Endodermal cell (in vitro differentiated cells): ENCODE measurements around the gene PGD. TPM values are rescaled to one million over a fixed set of nuclear protein-coding genes. Genes with fewer than 3 reads are reported as not detected.

ENCODE experiments used
- DNase-seq: peaks from one replicate; pipeline ENCODE4 v3.0.0-alpha.2; 2017
- H3K27ac ChIP-seq: 2 replicates; pipeline ENCODE4 v1.5.1; 2013; ENCODE audit warnings: mild to moderate bottlenecking, low read depth, low read length, moderate library complexity
- H3K27me3 ChIP-seq: 2 replicates; pipeline ENCODE4 v1.6.1; 2013; ENCODE audit warnings: mild to moderate bottlenecking, low read length, moderate library complexity; ENCODE audit not compliant: insufficient read depth, control insufficient read depth, poor library complexity, severe bottlenecking
- H3K36me3 ChIP-seq: 2 replicates; pipeline ENCODE4 v1.7.0; 2013; ENCODE audit warnings: mild to moderate bottlenecking, low read length, moderate library complexity; ENCODE audit not compliant: control insufficient read depth, insufficient read depth
- H3K4me1 ChIP-seq: one replicate; pipeline ENCODE4 v1.7.0; 2013; ENCODE audit warnings: low read length; ENCODE audit not compliant: control insufficient read depth, insufficient read depth
- H3K4me3 ChIP-seq: 2 replicates; pipeline ENCODE4 v1.5.1; 2013; ENCODE audit warnings: mild to moderate bottlenecking, low read length, moderate library complexity
- H3K9ac ChIP-seq: 2 replicates; pipeline ENCODE4 v1.6.1; 2013; ENCODE audit warnings: mild to moderate bottlenecking, low read length, moderate library complexity; ENCODE audit not compliant: poor library complexity, severe bottlenecking; ENCODE audit errors: extremely low read depth
- H3K9me3 ChIP-seq: 2 replicates; pipeline ENCODE4 v1.6.1; 2013; ENCODE audit warnings: mild to moderate bottlenecking, low read length, moderate library complexity; ENCODE audit not compliant: control insufficient read depth
- H3K27ac Mint-ChIP-seq: 2 replicates; pipeline ENCODE4 v1.8.0; 2020; ENCODE audit warnings: mixed read lengths
- H3K27me3 Mint-ChIP-seq: 2 replicates; pipeline ENCODE4 v1.8.0; 2021; ENCODE audit warnings: mild to moderate bottlenecking, mixed read lengths; ENCODE audit not compliant: insufficient read depth
- H3K36me3 Mint-ChIP-seq: 2 replicates; pipeline ENCODE4 v1.8.0; 2020; ENCODE audit warnings: low read depth, mixed read lengths
- H3K4me1 Mint-ChIP-seq: 2 replicates; pipeline ENCODE4 v1.8.0; 2020; ENCODE audit warnings: mixed read lengths
- H3K4me3 Mint-ChIP-seq: 2 replicates; pipeline ENCODE4 v1.8.0; 2020; ENCODE audit warnings: mild to moderate bottlenecking, moderate library complexity, mixed read lengths
- H3K9me3 Mint-ChIP-seq: 2 replicates; pipeline ENCODE4 v1.8.0; 2020; ENCODE audit warnings: mild to moderate bottlenecking, mixed read lengths
- CTCF ChIP-seq: fragments of 200-600 bp; sonication (generic); conservative IDR thresholded peaks from 2 replicates; pipeline ENCODE4 v1.5.0; 2021; ENCODE audit warnings: antibody characterized with exemption, mild to moderate bottlenecking
- WGBS, 2 experiments: methylation state at CpG; one replicate each; pipeline versions ENCODE4 v1.1.5 to v1.1.7; 2013; ENCODE audit warnings: missing lambda C conversion rate in 2 of 2, mixed read lengths in 1 of 2; ENCODE audit not compliant: insufficient coverage in 1 of 2, insufficient read length in 1 of 2; 5-methylcytosine and 5-hydroxymethylcytosine counted together
- total RNA-seq, 2 donors: library from RNA; stranded (reverse); fragmentation: NEBNext Ultra II Directional in 1 of 2; extraction: Animal tissue kit (Norgen Biotek cat#: 25700) in 1 of 2; gene quantifications; 2 replicates in 1 of 2; 3 replicates in 1 of 2; pipeline ENCODE4 v1.2.1, GENCODE V29; 2021

Gene PGD
- total RNA-seq, 2 donors from 2014 or later, result 198 to 217 TPM

GRCh38 chr1:10387677-10388386, 11.0 kb upstream of the PGD start:
- Mint-ChIP-seq H3K4me1 (peaks cover 6% of the 10 kb centered on the region), H3K9me3 (no peaks in the 10 kb centered on the region), H3K27me3 (no peaks in the 10 kb centered on the region), H3K4me3 (no peak overlapping the region), H3K36me3 (peaks cover 39% of the 10 kb centered on the region), H3K27ac (peak overlapping the region; percentile 39)
- 83% methylated on average over 3 of the region's 3 CpGs; no CpG with 5 or more reads in 1 of the 2 experiments for WGBS, 2 experiments
- peak; percentile 19 for TF ChIP-seq CTCF
- H3K27me3 ChIP-seq, result no peaks in the 10 kb centered on the region
- no peak overlapping the region for H3K9ac ChIP-seq
- no peaks in the 10 kb centered on the region for H3K4me1 ChIP-seq
- peaks cover 4% of the 10 kb centered on the region for H3K36me3 ChIP-seq
- H3K27ac ChIP-seq, result peak overlapping the region; percentile 91
- H3K9me3 ChIP-seq, result no peaks in the 10 kb centered on the region
- peak; percentile 62 for DNase-seq
- H3K4me3 ChIP-seq, result no peak overlapping the region

GRCh38 chr1:10388387-10388715, 10.5 kb upstream of the PGD start:
- WGBS, 2 experiments, result 89 to 90% methylated on average over 3 of the region's 3 CpGs
- no peak overlapping the region for H3K4me3 Mint-ChIP-seq
- Histone ChIP-seq H3K9ac (no peak overlapping the region), H3K36me3 (peaks cover 4% of the 10 kb centered on the region), H3K9me3 (no peaks in the 10 kb centered on the region), H3K27me3 (no peaks in the 10 kb centered on the region), H3K27ac (no peak overlapping the region), H3K4me1 (no peaks in the 10 kb centered on the region), H3K4me3 (no peak overlapping the region)
- no peaks in the 10 kb centered on the region for H3K27me3 Mint-ChIP-seq
- no peak for TF ChIP-seq CTCF
- DNase-seq, result no peak
- H3K36me3 Mint-ChIP-seq, result peaks cover 35% of the 10 kb centered on the region
- H3K9me3 Mint-ChIP-seq, result no peaks in the 10 kb centered on the region
- H3K27ac Mint-ChIP-seq, result no peak overlapping the region
- H3K4me1 Mint-ChIP-seq, result peaks cover 6% of the 10 kb centered on the region

- H3K36me3 Mint-ChIP-seq, result peaks cover 32% of the 10 kb centered on the region
These were observed 9.4 kb upstream of the PGD start for GRCh38 chr1:10389271-10389973.

More at GRCh38 chr1:10389271-10389973, 9.4 kb upstream of the PGD start:
- Mint-ChIP-seq H3K27ac (no peak overlapping the region), H3K4me3 (no peak overlapping the region), H3K4me1 (peaks cover 6% of the 10 kb centered on the region), H3K27me3 (no peaks in the 10 kb centered on the region), H3K9me3 (peaks cover 7% of the 10 kb centered on the region)
- WGBS, 2 experiments, result 97 to 98% methylated on average over 4 to 6 of the region's 6 CpGs
- no peak overlapping the region for H3K4me3 ChIP-seq
- H3K9me3 ChIP-seq, result peaks cover 8% of the 10 kb centered on the region
- TF ChIP-seq CTCF, result no peak
- H3K27me3 ChIP-seq, result no peaks in the 10 kb centered on the region
- peaks cover 4% of the 10 kb centered on the region for H3K36me3 ChIP-seq
- no peaks in the 10 kb centered on the region for H3K4me1 ChIP-seq
- no peak for DNase-seq
- H3K27ac ChIP-seq, result peak overlapping the region; percentile 44
- H3K9ac ChIP-seq, result no peak overlapping the region
